Measurements from ENCODE around the gene MFSD11. TPM values are rescaled to one million over a fixed set of nuclear protein-coding genes. Genes with fewer than 3 reads are reported as not detected.
"Not testable (repeated sequence)": the region's sequence is repeated elsewhere in the genome, so short reads cannot be mapped to it uniquely, and the experiment has no call there.

The MFSD11 gene
- total and polyA plus RNA-seq, 2 of the 4 experiments (the other 2 are of a cell fraction), result 12.3 to 16.1 TPM

- H3K14ac ChIP-seq (replicated peaks; ENCODE audit: low read depth, low read length), result peak overlapping the region; percentile 99
- H3K79me1 ChIP-seq (ENCODE audit: low read depth in 1 of 2, low read length in 2 of 2), result peaks cover 20 to 85% of the 10 kb centered on the region in 2 experiments; a peak in 3 of 4 replicates
- H2AFZ ChIP-seq (replicated peaks; ENCODE audit: low read length, poor library complexity), result peak overlapping the region; percentile 75
- H2AK5ac ChIP-seq (ENCODE audit: low read depth, low read length), result peak overlapping the region; percentile 81
- peak overlapping the region; percentile 98 for H3K23ac ChIP-seq (ENCODE audit: low read depth, low read length)
- H3K56ac ChIP-seq (ENCODE audit: extremely low read depth, insufficient read depth, low read length), result peak overlapping the region; percentile 96
- intact Hi-C loops (cut with micrococcal nuclease), result loop anchor here (1.0 to 2.0 kb wide), 3 partner anchors 22 to 187 kb away; no protein-coding TSS in a partner anchor
- H3K9me3 ChIP-seq (ENCODE audit: control insufficient read depth, insufficient read depth, low read length); POLR2A ChIA-PET (ENCODE audit: unreplicated experiment); DNase-seq; ATAC-seq (ENCODE audit: low read depth); dilution Hi-C loops (cut with HindIII; ENCODE audit: low sequenced_read_pairs, unreplicated experiment); BruUV-seq (replicated peaks); in situ Hi-C loops (cut with MboI; ENCODE audit: low sequenced_read_pairs); CTCF ChIA-PET; H3K27me3 ChIP-seq (ENCODE audit: control insufficient read depth, insufficient read depth, low read length): not testable (repeated sequence)
- peak overlapping the region; percentile 90 for H3K27ac ChIP-seq (ENCODE audit: insufficient read depth, low read length)
- H2BK20ac ChIP-seq (ENCODE audit: low read depth, low read length), result peak overlapping the region; percentile 36; the same call in 1 of the 2 replicates
- H4K91ac ChIP-seq (ENCODE audit: insufficient read depth, low read depth, low read length), result peak overlapping the region; percentile 98
- H4K5ac ChIP-seq (ENCODE audit: low read depth, low read length), result peak overlapping the region; percentile 67
- H2AK9ac ChIP-seq (replicated peaks; ENCODE audit: low read depth, low read length, poor library complexity), result peak overlapping the region; percentile 99
- WGBS, 2 experiments (ENCODE audit: extremely low coverage in 2 of 2, insufficient read length in 1 of 2), result 0% methylated on average over 1 of the region's 79 CpGs; no CpG with 5 or more reads in 1 of the 2 experiments
- H2BK5ac ChIP-seq (ENCODE audit: low read depth, low read length, poor library complexity, severe bottlenecking), result peak overlapping the region; percentile 92
- peak overlapping the region; percentile 60; the same call in 1 of the 3 replicates for H2BK15ac ChIP-seq (ENCODE audit: low read depth, low read length)
- H4K8ac ChIP-seq (ENCODE audit: low read depth in 2 of 2, low read length in 2 of 2), result peak overlapping the region; percentile 49 to 89
- H4K20me1 ChIP-seq (ENCODE audit: insufficient read depth, low read length), result peaks cover 66% of the 10 kb centered on the region
- peak overlapping the region; percentile 98 for H3K4ac ChIP-seq (ENCODE audit: low read depth, low read length)
- H3K9ac ChIP-seq (ENCODE audit: low read depth, low read length), result peak overlapping the region; percentile 86
- TF ChIP-seq POLR2A (IDR thresholded peaks at IDR 0.05; ENCODE audit: low read depth, low read length), result peak; percentile 76; the same call in 1 of the 2 replicates
- TF ChIP-seq MXI1 (IDR thresholded peaks at IDR 0.05; ENCODE audit: borderline replicate concordance, low read depth, low read length), result 0 out of 2 replicates have a peak, but pooled peaks have one; percentile 58
- peak; percentile 65 for TF ChIP-seq BHLHE40 (IDR thresholded peaks at IDR 0.05; ENCODE audit: low read depth, low read length)
- H3K9me1 ChIP-seq (ENCODE audit: insufficient read depth, low read length), result peaks cover 22% of the 10 kb centered on the region
- peak overlapping the region; percentile 94 for H2BK120ac ChIP-seq (ENCODE audit: low read depth, low read length)
- H3K4me3 ChIP-seq (ENCODE audit: insufficient read depth, low read depth, low read length), result peak overlapping the region; percentile 58
- H3K4me2 ChIP-seq (ENCODE audit: low read depth, low read length), result peak overlapping the region; percentile 87
- H3K4me1 ChIP-seq (ENCODE audit: control insufficient read depth, insufficient read depth, low read length), result peaks cover 29% of the 10 kb centered on the region
- peak overlapping the region; percentile 73 for H3K18ac ChIP-seq (ENCODE audit: low read depth, low read length)
- H3K36me3 ChIP-seq (ENCODE audit: control insufficient read depth, insufficient read depth, low read length), result peaks cover 19% of the 10 kb centered on the region
These were observed 27.7 kb upstream of the MFSD11 start for GRCh38 chr17:76709951-76710862.

Data from IMR-90 (cell line).